GM12875 (cell line): ENCODE measurements around the gene ACP2.

Experiments used
- H3K4me3 ChIP-seq: one replicate; pipeline ENCODE4 v1.5.1; 2011; ENCODE audit warnings: low read depth, low read length, control low read depth
- CTCF ChIP-seq: IDR thresholded peaks from 2 replicates; pipeline ENCODE4 v1.5.1; 2011; ENCODE audit warnings: low read depth, mild to moderate bottlenecking, control low read depth, inconsistent platforms, low read length, moderate library complexity, borderline replicate concordance; ENCODE audit not compliant: insufficient read depth

ACP2 gene

GRCh38 chr11:47284151-47284550 lies 35.5 kb upstream of the ACP2 start:
- TF ChIP-seq CTCF = no peak

GRCh38 chr11:47282462-47282861 lies 33.8 kb upstream of the ACP2 start:
- no peak overlapping the region for H3K4me3 ChIP-seq
- TF ChIP-seq CTCF = no peak

More at GRCh38 chr11:47284151-47284550, 35.5 kb upstream of the ACP2 start:
- no peak overlapping the region for H3K4me3 ChIP-seq

GRCh38 chr11:47280860-47281259 lies 32.2 kb upstream of the ACP2 start:
- TF ChIP-seq CTCF = no peak
- no peak overlapping the region for H3K4me3 ChIP-seq

GRCh38 chr11:47280099-47280498 lies 31.5 kb upstream of the ACP2 start:
- TF ChIP-seq CTCF = no peak
- H3K4me3 ChIP-seq = no peak overlapping the region

- no peak for TF ChIP-seq CTCF
- H3K4me3 ChIP-seq = no peak overlapping the region
Measured at GRCh38 chr11:47278769-47279168, 30.2 kb upstream of the ACP2 start.

GRCh38 chr11:47278058-47278457 lies 29.4 kb upstream of the ACP2 start:
- TF ChIP-seq CTCF = no peak
- no peak overlapping the region for H3K4me3 ChIP-seq

GRCh38 chr11:47276923-47277322 lies 28.3 kb upstream of the ACP2 start:
- H3K4me3 ChIP-seq = no peak overlapping the region
- TF ChIP-seq CTCF = no peak
